HuH-7.5 (cell line): Measurements from ENCODE around the gene PUDP.
"Not testable (repeated sequence)": the region's sequence is repeated elsewhere in the genome, so short reads cannot be mapped to it uniquely, and the experiment has no call there.

Experiments
- DNase-seq: peaks from one replicate; pipeline ENCODE4 v3.0.0; 2011; ENCODE audit warnings: low spot score

Gene PUDP

DNA sequence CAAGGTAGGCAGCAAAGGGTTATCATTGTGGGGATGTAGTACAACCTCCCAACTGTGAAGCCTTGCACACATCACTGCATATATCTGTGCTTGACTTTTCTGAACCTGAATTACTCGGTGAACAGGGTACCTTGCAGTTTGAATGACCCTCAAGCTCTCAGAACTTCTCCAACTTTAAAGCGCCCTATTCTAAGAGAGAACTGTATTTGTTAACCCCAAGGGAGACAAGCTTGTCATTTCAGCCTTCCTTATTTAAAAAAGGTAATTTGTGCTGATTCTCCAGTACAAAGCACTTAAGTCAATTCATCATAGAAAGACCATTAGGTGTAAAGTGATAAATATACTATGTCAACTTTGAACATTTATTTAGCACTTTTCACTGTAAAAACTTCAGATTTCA is 122.5 kb downstream of the PUDP start:
- no peak for DNase-seq

DNA sequence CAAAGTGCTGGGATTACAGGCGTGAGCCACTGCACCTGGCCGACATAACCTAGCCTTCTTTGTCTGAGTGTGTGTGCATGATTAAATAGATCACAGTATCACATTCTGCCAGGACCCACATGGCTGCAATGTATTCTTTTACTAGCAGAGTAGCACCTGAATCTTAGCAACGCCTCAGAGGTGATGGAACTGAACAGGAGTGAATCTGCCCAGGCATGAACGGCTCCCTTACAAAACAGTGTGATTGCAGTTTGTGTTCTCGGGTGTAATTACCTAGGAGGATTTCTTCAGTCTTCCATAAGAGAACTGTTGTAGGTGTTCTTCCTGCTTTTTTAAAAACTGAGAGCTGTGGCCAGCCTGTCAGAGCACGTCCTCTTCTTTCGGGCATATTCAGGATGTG is 123.1 kb downstream of the PUDP start:
- DNase-seq = no peak

DNA sequence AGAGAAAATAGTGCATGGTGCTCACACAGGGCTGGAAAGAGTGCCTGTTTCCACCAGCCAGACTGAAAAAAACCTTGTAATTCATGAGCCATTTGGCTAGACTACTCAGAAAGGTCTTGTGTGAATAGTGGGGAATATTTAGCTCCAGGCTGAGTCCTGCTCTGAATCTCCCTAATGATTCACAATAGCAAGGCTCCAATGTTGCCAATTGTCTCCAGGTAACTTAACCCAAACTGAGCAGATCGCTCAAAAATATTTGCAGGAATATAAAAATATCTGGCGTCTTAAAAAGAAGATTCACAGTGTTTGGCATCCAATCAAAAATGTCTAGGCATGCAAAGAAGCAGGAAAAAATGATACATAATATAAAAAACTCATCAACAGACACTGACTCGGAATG is 125.0 kb downstream of the PUDP start:
- DNase-seq = not testable (repeated sequence)

DNA sequence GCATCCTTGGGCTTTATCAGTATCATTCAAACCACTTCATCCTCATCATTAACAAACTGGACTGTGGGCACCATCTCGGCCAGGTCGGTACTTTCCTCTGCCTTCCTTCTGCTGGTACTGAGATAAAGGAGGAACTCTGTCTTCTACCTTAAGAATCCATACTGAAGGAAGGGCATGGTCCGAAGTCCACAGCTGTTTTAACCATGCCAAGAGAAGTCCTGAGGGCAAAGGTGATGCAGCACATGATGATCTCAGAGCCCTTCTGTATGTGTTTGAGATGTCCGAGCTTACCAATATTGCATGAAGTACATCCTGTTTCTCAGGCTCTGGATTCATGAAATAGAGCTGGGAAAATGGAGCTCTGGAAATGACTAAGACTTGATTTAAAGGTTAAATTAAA is 126.0 kb downstream of the PUDP start:
- no peak for DNase-seq

DNA sequence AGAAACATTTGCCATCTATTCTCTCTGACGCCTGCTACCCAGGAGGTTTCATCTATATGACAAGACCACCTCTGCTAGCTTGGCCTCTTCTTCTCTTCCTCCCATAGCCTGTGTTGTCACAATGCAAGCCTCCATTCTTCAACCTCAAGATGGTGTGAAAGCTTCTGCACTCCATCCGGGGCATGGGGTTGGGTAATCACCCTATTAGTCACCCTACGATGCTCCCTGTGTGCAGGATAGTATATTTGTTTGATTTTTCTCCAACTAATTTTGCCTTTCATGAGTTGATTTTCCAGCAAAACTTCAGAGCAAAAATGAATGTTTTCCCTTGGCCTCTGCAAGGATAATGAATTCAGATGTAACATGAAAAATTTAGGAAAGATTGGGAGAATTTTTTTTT is 128.4 kb downstream of the PUDP start:
- no peak for DNase-seq

DNA sequence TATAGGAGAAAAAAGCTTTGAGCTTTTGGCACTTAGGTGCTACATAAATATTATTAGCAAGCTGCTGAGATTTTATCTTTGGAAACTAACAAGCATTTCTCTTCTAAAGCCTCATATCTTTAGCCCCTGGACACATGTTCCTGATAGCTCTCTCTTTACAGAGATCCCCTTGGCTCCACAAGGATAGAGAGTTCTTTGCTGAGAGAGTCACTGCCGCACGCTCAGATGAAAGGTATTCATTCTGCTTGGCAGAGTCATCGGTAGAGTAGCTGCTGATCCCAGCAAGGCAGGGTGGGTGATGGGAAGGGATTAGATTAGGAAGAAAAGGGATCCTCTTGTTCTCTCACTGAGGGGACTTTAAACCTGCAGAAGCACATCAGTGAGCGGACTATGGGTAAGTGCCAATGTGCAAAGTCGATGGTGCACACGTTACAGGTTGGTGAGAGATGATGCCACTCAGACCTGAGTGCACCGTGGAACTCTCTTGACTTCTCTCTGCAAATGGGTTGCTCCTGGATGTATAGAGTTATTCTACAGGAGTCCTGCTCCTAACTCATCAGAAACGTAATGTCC is 135.6 kb downstream of the PUDP start:
- not testable (repeated sequence) for DNase-seq

DNA sequence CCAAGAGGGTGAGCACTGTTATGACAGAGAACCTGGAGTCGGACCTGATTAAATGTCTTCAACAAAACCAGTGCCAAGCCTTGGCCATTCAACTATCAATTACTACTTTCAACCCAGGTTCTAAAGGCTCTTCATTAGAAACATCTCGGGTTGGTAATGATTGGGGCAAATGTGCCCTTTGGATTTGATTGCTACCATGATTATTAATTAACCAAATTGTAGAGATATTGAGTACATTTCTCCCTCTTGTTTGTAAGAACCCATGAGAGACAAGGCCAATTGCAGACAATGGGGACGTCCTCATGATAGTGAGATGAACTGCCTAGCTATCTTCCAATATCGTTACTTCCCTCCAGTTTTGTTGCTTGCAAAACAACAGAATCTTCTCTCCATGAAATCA is 137.1 kb downstream of the PUDP start:
- not testable (repeated sequence) for DNase-seq

DNA sequence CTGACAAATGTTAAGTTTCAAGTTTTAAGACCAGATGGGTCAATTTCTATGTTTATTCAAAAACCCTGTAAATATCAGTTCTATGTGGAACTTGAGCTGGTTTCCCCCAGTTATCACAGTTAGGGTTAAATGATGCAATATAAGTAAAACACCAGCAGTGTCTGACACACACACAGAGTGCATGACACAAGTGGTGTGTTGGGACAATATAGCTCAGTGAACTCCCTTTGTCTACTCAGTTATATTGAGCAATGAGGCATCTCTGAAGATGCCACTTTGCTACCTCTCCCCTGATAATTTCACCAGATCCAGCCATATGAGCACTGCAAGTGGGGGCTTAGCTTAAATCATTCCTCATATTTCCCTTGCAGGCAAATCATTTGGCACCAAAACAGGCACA is 140.6 kb downstream of the PUDP start:
- not testable (repeated sequence) for DNase-seq
